SK-N-SH (cell line): ENCODE results near the gene BRCA2. TPM values are rescaled to one million over a fixed set of nuclear protein-coding genes. Genes with fewer than 3 reads are reported as not detected.

Source experiments
- polyA plus RNA-seq, 3 experiments: library from polyadenylated mRNA; depleted of rRNA; stranded (reverse); fragments of >200 nt; gene quantifications; 2 replicates each; pipeline ENCODE4 v1.2.3, GENCODE V29; 2012
- small RNA-seq, 7 experiments: library from RNA; depleted of rRNA; stranded (forward); fragments of <200 nt; gene quantifications; one replicate each; pipeline ENCODE3, GENCODE V24; 2012

The BRCA2 gene
- polyA plus RNA-seq, 1 of the 3 experiments (the other 2 are of a cell fraction) = 1.6 TPM

Small RNA genes within 50 kb of the gene (small RNA-seq; reads per million reads assigned to genes)
- 0 to 0.06 (median 0) reads per million in 7 experiments for gene RF00190

Other genes starting within 250 kb of the BRCA2 start
- 0.07 TPM in 1 of 2 replicates, not detected in the other for gene ZAR1L, start 145 bp upstream of the BRCA2 start, polyA plus RNA-seq (2012; rRNA removed)
- 1.2 and 1.3 TPM in 2 replicates for gene N4BP2L1, start 112.6 kb downstream of the BRCA2 start, polyA plus RNA-seq (2012; rRNA removed)
- 16.0 and 22.5 TPM in 2 replicates for gene N4BP2L2, start 223.3 kb downstream of the BRCA2 start, polyA plus RNA-seq (2012; rRNA removed)